Mesenchymal stem cell (in vitro differentiated cells and primary cell): Measurements from ENCODE around the gene FAM117A.

ENCODE experiments used
- DNase-seq: peaks from one replicate; pipeline ENCODE4 v3.0.0-alpha.2; 2013
- H2AFZ ChIP-seq: one replicate; pipeline ENCODE4 v1.6.1; 2013; ENCODE audit warnings: low read depth, mild to moderate bottlenecking, control low read depth, inconsistent platforms, low read length, moderate library complexity
- H2AK5ac ChIP-seq: 2 replicates; pipeline ENCODE4 v1.6.1; 2013; ENCODE audit warnings: low read length, moderate library complexity, mild to moderate bottlenecking, inconsistent platforms; ENCODE audit not compliant: severe bottlenecking
- H2BK120ac ChIP-seq: one replicate; pipeline ENCODE4 v1.6.1; 2013; ENCODE audit warnings: low read depth, mild to moderate bottlenecking, inconsistent platforms, low read length, moderate library complexity
- H2BK12ac ChIP-seq, 2 experiments: one replicate each; pipeline ENCODE4 v1.6.1; 2013; ENCODE audit warnings: inconsistent platforms in 2 of 2, low read length in 2 of 2, mild to moderate bottlenecking in 2 of 2, moderate library complexity in 2 of 2, control low read depth in 1 of 2
- H2BK15ac ChIP-seq: one replicate; pipeline ENCODE4 v1.6.1; 2013; ENCODE audit warnings: mild to moderate bottlenecking, low read depth, inconsistent platforms; ENCODE audit not compliant: poor library complexity, severe bottlenecking
- H2BK5ac ChIP-seq: 2 replicates; pipeline ENCODE4 v1.6.1; 2013; ENCODE audit warnings: low read depth, mild to moderate bottlenecking, low read length, control low read depth, inconsistent platforms; ENCODE audit not compliant: poor library complexity, severe bottlenecking
- H3K14ac ChIP-seq, 2 experiments: one replicate each; pipeline ENCODE4 v1.6.1; 2013; ENCODE audit warnings: inconsistent platforms in 2 of 2, low read length in 2 of 2, control low read depth in 1 of 2, mild to moderate bottlenecking in 1 of 2, moderate library complexity in 1 of 2
- H3K18ac ChIP-seq, 2 experiments: one replicate each; pipeline ENCODE4 v1.6.1; 2013; ENCODE audit warnings: inconsistent platforms in 2 of 2, low read length in 2 of 2, control low read depth in 1 of 2, low read depth in 1 of 2, mild to moderate bottlenecking in 1 of 2
- H3K23ac ChIP-seq, 2 experiments: one replicate each; pipeline ENCODE4 v1.6.1; 2013; ENCODE audit warnings: inconsistent platforms in 2 of 2, low read length in 2 of 2, mild to moderate bottlenecking in 2 of 2, moderate library complexity in 2 of 2, control low read depth in 1 of 2
- H3K27ac ChIP-seq: 2 replicates; pipeline ENCODE4 v1.5.1; 2013; ENCODE audit warnings: mild to moderate bottlenecking, moderate library complexity, low read length, control low read depth, inconsistent platforms; ENCODE audit not compliant: poor library complexity, severe bottlenecking
- H3K27me3 ChIP-seq, 2 experiments: 2 replicates each; pipeline versions ENCODE4 v1.6.1 to v1.7.0; 2013; ENCODE audit warnings: low read length in 2 of 2, mild to moderate bottlenecking in 2 of 2, moderate library complexity in 2 of 2, control low read depth in 1 of 2, inconsistent platforms in 1 of 2; ENCODE audit not compliant: control insufficient read depth in 1 of 2, insufficient read depth in 1 of 2
- H3K36me3 ChIP-seq, 2 experiments: 2 replicates each; pipeline versions ENCODE4 v1.6.1 to v1.7.0; 2013; ENCODE audit warnings: low read length in 2 of 2, control low read depth in 1 of 2, inconsistent platforms in 1 of 2, low read depth in 1 of 2, mild to moderate bottlenecking in 1 of 2; ENCODE audit not compliant: insufficient read depth in 2 of 2, control insufficient read depth in 1 of 2
- H3K4ac ChIP-seq, 2 experiments: one replicate each; pipeline ENCODE4 v1.6.1; 2013; ENCODE audit warnings: inconsistent platforms in 2 of 2, low read length in 2 of 2, mild to moderate bottlenecking in 2 of 2, moderate library complexity in 2 of 2, control low read depth in 1 of 2, low read depth in 1 of 2
- H3K4me1 ChIP-seq: 2 replicates; pipeline ENCODE4 v1.6.1; 2013; ENCODE audit warnings: low read depth, low read length, control low read depth; ENCODE audit not compliant: control insufficient read depth, insufficient read depth
- H3K4me2 ChIP-seq: 2 replicates; pipeline ENCODE4 v1.6.1; 2013; ENCODE audit warnings: low read length, mild to moderate bottlenecking, inconsistent platforms; ENCODE audit not compliant: poor library complexity, severe bottlenecking
- H3K4me3 ChIP-seq, 2 experiments: 2 replicates each; pipeline versions ENCODE4 v1.5.1 to v1.7.0; 2013; ENCODE audit warnings: low read length in 2 of 2, mild to moderate bottlenecking in 2 of 2, control low read depth in 1 of 2, low read depth in 1 of 2; ENCODE audit not compliant: insufficient read depth in 1 of 2
- H3K79me1 ChIP-seq: replicated peaks from 2 replicates; pipeline ENCODE4 v1.6.1; 2013; ENCODE audit warnings: mild to moderate bottlenecking, control low read depth, low read length, inconsistent platforms; ENCODE audit not compliant: poor library complexity, severe bottlenecking
- H3K9ac ChIP-seq: 2 replicates; pipeline ENCODE4 v1.7.0; 2013; ENCODE audit warnings: mild to moderate bottlenecking, low read length, moderate library complexity
- H3K9me3 ChIP-seq: 2 replicates; pipeline ENCODE4 v1.7.0; 2013; ENCODE audit warnings: mild to moderate bottlenecking, low read length; ENCODE audit not compliant: control insufficient read depth
- H4K8ac ChIP-seq: one replicate; pipeline ENCODE4 v1.6.1; 2013; ENCODE audit warnings: inconsistent platforms, mild to moderate bottlenecking, low read length, moderate library complexity
- H4K91ac ChIP-seq: one replicate; pipeline ENCODE4 v1.6.1; 2013; ENCODE audit warnings: mild to moderate bottlenecking, low read length, inconsistent platforms
- WGBS: methylation state at CpG from one replicate; pipeline ENCODE4 v1.1.7; 2013; ENCODE audit warnings: mixed read lengths; 5-methylcytosine and 5-hydroxymethylcytosine counted together

The FAM117A gene

GRCh38 chr17:49787884-49788477 lies 24.1 kb upstream of the FAM117A start:
- Histone ChIP-seq H2BK15ac (no peak overlapping the region), H3K9ac (peak overlapping the region; percentile 100), H3K4ac (peak overlapping the region in 1 of 2 experiments; percentile 79), H4K8ac (peak overlapping the region; percentile 97), H3K14ac (no peak overlapping the region), H3K79me1 (peaks cover 9% of the 10 kb centered on the region), H3K4me2 (peak overlapping the region; percentile 92), H2BK5ac (no peak overlapping the region), H3K9me3 (no peaks in the 10 kb centered on the region), H3K18ac (peak overlapping the region; percentile 90 to 92), H3K36me3 (peaks cover 10 to 23% of the 10 kb centered on the region in 2 experiments), H2AK5ac (peak overlapping the region; percentile 17), H3K27ac (peak overlapping the region; percentile 69), H3K4me3 (peak overlapping the region; percentile 39 to 98), H2AFZ (peak overlapping the region; percentile 89), H2BK120ac (no peak overlapping the region), H3K27me3 (no peaks in the 10 kb centered on the region), H4K91ac (no peak overlapping the region), H3K23ac (no peak overlapping the region), H3K4me1 (peaks cover 4% of the 10 kb centered on the region), H2BK12ac (no peak overlapping the region)
- 3% methylated on average over 17 of the region's 17 CpGs for WGBS
- no peak for DNase-seq

DNA sequence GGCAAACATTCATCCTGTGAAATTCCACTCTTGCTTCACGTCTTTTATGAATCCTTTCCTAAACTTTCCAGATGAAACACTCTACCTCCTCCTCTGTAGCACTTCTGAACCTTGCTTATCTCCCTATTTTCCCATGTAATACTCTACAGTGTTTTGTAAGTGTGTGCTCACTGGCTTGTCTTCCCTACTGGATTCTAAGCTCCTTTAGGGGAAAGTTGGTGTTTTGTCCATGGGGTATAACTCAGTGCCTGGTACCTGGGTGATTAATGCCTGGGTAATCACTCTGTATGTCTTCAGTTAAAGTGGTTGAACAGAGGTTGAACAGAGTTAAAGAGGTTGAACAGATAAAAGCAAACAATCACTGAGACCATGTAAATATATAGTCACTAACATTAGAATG lies 20.7 kb upstream of the FAM117A start:
- H3K4ac ChIP-seq, result no peak overlapping the region
- peaks cover 7% of the 10 kb centered on the region for H3K79me1 ChIP-seq
- H2BK12ac ChIP-seq, result no peak overlapping the region
- H2AFZ ChIP-seq, result no peak overlapping the region
- H3K23ac ChIP-seq, result no peak overlapping the region
- H2BK15ac ChIP-seq, result no peak overlapping the region
- no peaks in the 10 kb centered on the region for H3K36me3 ChIP-seq
- no peak overlapping the region for H4K91ac ChIP-seq
- DNase-seq, result no peak
- H3K9ac ChIP-seq, result no peak overlapping the region
- no peaks in the 10 kb centered on the region for H3K27me3 ChIP-seq
- no peaks in the 10 kb centered on the region for H3K9me3 ChIP-seq
- no peak overlapping the region for H2BK5ac ChIP-seq
- no peak overlapping the region for H2AK5ac ChIP-seq
- no peak overlapping the region for H4K8ac ChIP-seq
- no peak overlapping the region for H2BK120ac ChIP-seq
- no peak overlapping the region for H3K4me3 ChIP-seq
- WGBS, result 75% methylated on average over 1 of the region's 1 CpG
- H3K14ac ChIP-seq, result no peak overlapping the region
- peaks cover 2% of the 10 kb centered on the region for H3K4me1 ChIP-seq
- no peak overlapping the region for H3K27ac ChIP-seq
- no peak overlapping the region for H3K4me2 ChIP-seq
- no peak overlapping the region for H3K18ac ChIP-seq

GRCh38 chr17:49783791-49784190 lies 19.9 kb upstream of the FAM117A start:
- Histone ChIP-seq H2AFZ (no peak overlapping the region), H2BK120ac (no peak overlapping the region), H2AK5ac (no peak overlapping the region), H3K9me3 (no peaks in the 10 kb centered on the region), H3K18ac (no peak overlapping the region), H4K91ac (no peak overlapping the region), H2BK15ac (no peak overlapping the region), H3K23ac (no peak overlapping the region), H3K36me3 (no peaks in the 10 kb centered on the region), H3K79me1 (peaks cover 9% of the 10 kb centered on the region), H3K4me2 (no peak overlapping the region), H3K27ac (no peak overlapping the region), H3K4me1 (peaks cover 2% of the 10 kb centered on the region), H3K9ac (no peak overlapping the region), H3K4ac (no peak overlapping the region), H3K14ac (no peak overlapping the region), H3K4me3 (no peak overlapping the region), H2BK5ac (no peak overlapping the region), H4K8ac (no peak overlapping the region), H2BK12ac (no peak overlapping the region), H3K27me3 (peaks cover 0 to 6% of the 10 kb centered on the region in 2 experiments)
- DNase-seq, result no peak

- Histone ChIP-seq H4K8ac (no peak overlapping the region), H3K23ac (no peak overlapping the region), H2BK120ac (no peak overlapping the region), H3K9me3 (no peaks in the 10 kb centered on the region), H2AFZ (no peak overlapping the region), H2AK5ac (no peak overlapping the region), H3K4me3 (no peak overlapping the region), H2BK12ac (no peak overlapping the region), H3K4ac (no peak overlapping the region), H3K9ac (peak overlapping the region; percentile 26), H3K27ac (no peak overlapping the region), H3K36me3 (no peaks in the 10 kb centered on the region), H3K14ac (no peak overlapping the region), H3K4me1 (peaks cover 2% of the 10 kb centered on the region), H3K18ac (no peak overlapping the region), H3K27me3 (peaks cover 0 to 9% of the 10 kb centered on the region in 2 experiments), H2BK15ac (no peak overlapping the region), H3K79me1 (peaks cover 9% of the 10 kb centered on the region), H3K4me2 (no peak overlapping the region), H4K91ac (no peak overlapping the region), H2BK5ac (no peak overlapping the region)
- 76% methylated on average over 3 of the region's 3 CpGs for WGBS
- no peak for DNase-seq
Measured at GRCh38 chr17:49783071-49783715, 19.3 kb upstream of the FAM117A start.
